Kidney (tissue), 14 donors: Measurements from ENCODE around the gene MUC6. TPM values are rescaled to one million over a fixed set of nuclear protein-coding genes. Genes with fewer than 3 reads are reported as not detected.
A peak's percentile ranks its signal among the peaks of the same experiment; 100 is the strongest.

Experiments used
- DNase-seq, 5 donors: peaks; one replicate each; pipeline ENCODE4 v3.0.0-alpha.2; 2013 to 2020
- FAIRE-seq: peaks from 2 replicates; lab custom pipeline; 2012; peaks lifted over from hg19 to GRCh38; lab: Jason Lieb, UNC
- H3K27ac ChIP-seq, 2 donors: one replicate each; pipeline ENCODE4 v1.7.0; 2013; ENCODE audit warnings: low read depth in 2 of 2, low read length in 2 of 2, inconsistent platforms in 1 of 2
- H3K27me3 ChIP-seq: one replicate; pipeline ENCODE4 v1.7.1; 2013; ENCODE audit warnings: low read length, inconsistent platforms; ENCODE audit not compliant: control insufficient read depth, insufficient read depth
- H3K36me3 ChIP-seq, 3 donors: one replicate each; pipeline versions ENCODE4 v1.7.0 to v1.7.1; 2013; ENCODE audit warnings: low read length in 3 of 3, control low read depth in 1 of 3, inconsistent platforms in 1 of 3; ENCODE audit not compliant: insufficient read depth in 3 of 3, control insufficient read depth in 2 of 3
- H3K4me1 ChIP-seq, 3 donors: one replicate each; pipeline versions ENCODE4 v1.7.0 to v1.7.1; 2013; ENCODE audit warnings: low read length in 3 of 3, inconsistent platforms in 1 of 3, low read depth in 1 of 3; ENCODE audit not compliant: control insufficient read depth in 2 of 3, insufficient read depth in 2 of 3
- H3K4me3 ChIP-seq, 3 donors: one replicate each; pipeline versions ENCODE4 v1.7.0 to v1.8.1; 2013; ENCODE audit warnings: low read length in 3 of 3, control low read depth in 1 of 3, inconsistent platforms in 1 of 3
- H3K9ac ChIP-seq, 3 donors: one replicate each; pipeline versions ENCODE4 v1.7.0 to v1.7.1; 2013; ENCODE audit warnings: low read length in 3 of 3, control low read depth in 1 of 3, inconsistent platforms in 1 of 3
- H3K9me3 ChIP-seq, 3 donors: one replicate each; pipeline versions ENCODE4 v1.7.0 to v1.7.1; 2013; ENCODE audit warnings: low read length in 3 of 3, control low read depth in 1 of 3, inconsistent platforms in 1 of 3; ENCODE audit not compliant: control insufficient read depth in 2 of 3, insufficient read depth in 1 of 3
- CTCF ChIP-seq: IDR thresholded peaks from 3 replicates; pipeline ENCODE4 v1.5.1; 2012; ENCODE audit warnings: mild to moderate bottlenecking, moderate library complexity, borderline replicate concordance; ENCODE audit not compliant: insufficient read depth; ENCODE audit errors: extremely low read depth
- intact Hi-C: fragments of 100-400 bp; cut with DNase I; formaldehyde crosslinking; loops from one replicate; pipeline ENCODE4 v1.11.1; 2022
- polyA plus RNA-seq: library from polyadenylated mRNA; stranded (reverse); fragments of 350-450 nt; fragmentation: Illumina TruSeq; extraction: RNeasy Lipid Tissue Mini Kit (QIAGEN cat#74804); gene quantifications from one replicate; pipeline ENCODE4 v1.2.3, GENCODE V29; 2014; ENCODE audit warnings: low read depth, low replicate concordance; ENCODE audit not compliant: insufficient read depth
- total RNA-seq: library from RNA; stranded (reverse); fragmentation: NEBNext Ultra II Directional; extraction: Animal tissue kit (Norgen Biotek cat#: 25700); gene quantifications from one replicate; pipeline ENCODE4 v1.2.1, GENCODE V29; 2021
- donor health status: control.
- donor health status: control.
- donor health status: control.
- donor health status: control.
- donor health status: control.
- donor health status: DM: yes; HTN: yes; CAD: no.
- donor health status: Normal renal cell carcinoma (clear cell type).

Gene MUC6
- total and polyA plus RNA-seq, 2 donors from 2014 or later = 1.1 to 3.0 TPM

- Histone ChIP-seq H3K9ac (no peak overlapping the region), H3K27ac (no peak overlapping the region), H3K27me3 (no peaks in the 10 kb centered on the region), H3K4me1 (peaks cover 0 to 2% (median 0%) of the 10 kb centered on the region in 3 donors), H3K9me3 (no peaks in the 10 kb centered on the region), H3K4me3 (no peak overlapping the region), H3K36me3 (peaks cover 3 to 39% (median 25%) of the 10 kb centered on the region in 3 donors)
- TF ChIP-seq CTCF = no peak
- FAIRE-seq = no peak
- intact Hi-C loops = no loop called here
- no peak for DNase-seq
Measured at GRCh38 chr11:1002406-1002984, 34.0 kb downstream of the MUC6 start.

- peaks cover 3 to 41% (median 23%) of the 10 kb centered on the region in 3 donors for H3K36me3 ChIP-seq
Measured at GRCh38 chr11:1001617-1002405, 34.7 kb downstream of the MUC6 start.

GRCh38 chr11:1000357-1001278, 35.9 kb downstream of the MUC6 start:
- DNase-seq (peak in 4 of 5 donors; percentile 77 to 93 (median 88)), FAIRE-seq (no peak)
- H3K36me3 ChIP-seq = peaks cover 3 to 44% (median 20%) of the 10 kb centered on the region in 3 donors
- no peaks in the 10 kb centered on the region for H3K9me3 ChIP-seq
- no peak for TF ChIP-seq CTCF
- H3K27ac ChIP-seq = no peak overlapping the region
- intact Hi-C loops = no loop called here
- H3K4me1 ChIP-seq = peaks cover 0 to 4% (median 0%) of the 10 kb centered on the region in 3 donors
- no peak overlapping the region for H3K4me3 ChIP-seq
- H3K27me3 ChIP-seq = no peaks in the 10 kb centered on the region
- no peak overlapping the region for H3K9ac ChIP-seq

More at GRCh38 chr11:1001617-1002405, 34.7 kb downstream of the MUC6 start:
- DNase-seq = peak in 1 of 5 donors; percentile 42
- intact Hi-C loops = no loop called here
- Histone ChIP-seq H3K9me3 (no peaks in the 10 kb centered on the region), H3K4me1 (peaks cover 0 to 2% (median 0%) of the 10 kb centered on the region in 3 donors), H3K4me3 (no peak overlapping the region), H3K27me3 (no peaks in the 10 kb centered on the region), H3K27ac (no peak overlapping the region), H3K9ac (no peak overlapping the region)
- no peak for FAIRE-seq
- no peak for TF ChIP-seq CTCF
